HG03520 (cell line): ENCODE data around the gene RNF44.
"Not testable (repeated sequence)": the region's sequence is repeated elsewhere in the genome, so short reads cannot be mapped to it uniquely, and the experiment has no call there.

Source experiments
- ATAC-seq: cut with Tn5 transposase; IDR thresholded peaks from one replicate; pipeline ENCODE4 v1.9.1; 2021; ENCODE audit warnings: mild to moderate bottlenecking, moderate library complexity; ENCODE audit not compliant: unreplicated experiment

The RNF44 gene

DNA sequence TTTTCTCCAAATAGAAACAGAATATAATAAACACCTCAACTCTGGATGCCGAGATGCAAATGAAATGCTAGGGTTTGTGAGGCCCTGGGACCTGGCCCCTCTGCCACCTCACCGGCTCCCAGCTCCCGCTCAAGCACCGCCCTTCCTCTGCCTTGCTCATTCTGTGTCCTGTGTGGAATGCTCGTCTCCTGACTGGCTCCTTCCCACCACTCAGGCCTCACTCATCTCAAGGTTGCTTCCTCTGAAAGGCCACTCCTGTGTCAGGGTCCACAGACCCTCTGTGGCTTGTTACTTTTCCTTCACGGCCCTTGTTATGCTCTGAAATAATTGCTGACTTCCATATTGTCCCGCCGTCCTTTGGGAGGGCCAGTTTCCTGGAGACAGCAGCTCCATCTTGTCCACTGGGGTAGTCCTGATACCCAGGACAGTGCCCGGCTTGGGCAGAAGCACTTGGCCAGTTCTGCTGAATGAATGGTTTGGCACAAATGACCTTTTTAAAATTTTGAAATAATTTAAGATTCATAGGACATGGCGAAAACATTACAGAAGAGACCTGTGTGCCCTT is 15.4 kb downstream of the RNF44 start:
- ATAC-seq = no peak

- ATAC-seq = no peak
Observed at GRCh38 chr5:176521286-176521685, 15.9 kb downstream of the RNF44 start.

GRCh38 chr5:176519810-176520720 is 17.1 kb downstream of the RNF44 start:
- no peak for ATAC-seq

GRCh38 chr5:176517053-176517661 is 20.0 kb downstream of the RNF44 start:
- no peak for ATAC-seq

DNA sequence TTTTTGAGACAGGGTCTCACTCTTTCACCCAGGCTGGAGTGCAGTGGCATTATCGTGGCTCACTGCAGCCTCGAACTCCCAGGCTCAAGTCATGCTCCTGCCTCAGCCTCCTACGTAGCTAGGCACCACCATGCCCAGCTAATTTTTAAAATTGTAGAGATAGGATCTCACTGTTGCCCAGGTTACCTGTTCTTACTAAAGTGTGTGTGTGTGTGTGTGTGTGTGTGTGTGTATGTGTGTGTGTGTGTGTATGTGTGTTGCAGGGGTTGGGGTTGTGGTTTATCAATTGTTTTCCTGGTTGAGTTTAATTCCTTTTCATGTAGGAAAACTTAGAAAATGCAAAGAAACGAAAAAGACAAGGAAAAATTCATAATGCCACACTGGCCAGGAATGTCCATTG is 21.8 kb downstream of the RNF44 start:
- ATAC-seq = no peak

- ATAC-seq = no peak
Observed at GRCh38 chr5:176514244-176514950, 22.8 kb downstream of the RNF44 start.

GRCh38 chr5:176513788-176514187 is 23.4 kb downstream of the RNF44 start:
- ATAC-seq = no peak

GRCh38 chr5:176508603-176509002 is 28.6 kb downstream of the RNF44 start:
- no peak for ATAC-seq

- no peak for ATAC-seq
Observed at GRCh38 chr5:176507911-176508310, 29.3 kb downstream of the RNF44 start.

- ATAC-seq = no peak
Observed at GRCh38 chr5:176503496-176503895, 33.7 kb downstream of the RNF44 start.

GRCh38 chr5:176501333-176501732 is 35.9 kb downstream of the RNF44 start:
- ATAC-seq = no peak

GRCh38 chr5:176500511-176500910 is 36.7 kb downstream of the RNF44 start:
- no peak for ATAC-seq

DNA sequence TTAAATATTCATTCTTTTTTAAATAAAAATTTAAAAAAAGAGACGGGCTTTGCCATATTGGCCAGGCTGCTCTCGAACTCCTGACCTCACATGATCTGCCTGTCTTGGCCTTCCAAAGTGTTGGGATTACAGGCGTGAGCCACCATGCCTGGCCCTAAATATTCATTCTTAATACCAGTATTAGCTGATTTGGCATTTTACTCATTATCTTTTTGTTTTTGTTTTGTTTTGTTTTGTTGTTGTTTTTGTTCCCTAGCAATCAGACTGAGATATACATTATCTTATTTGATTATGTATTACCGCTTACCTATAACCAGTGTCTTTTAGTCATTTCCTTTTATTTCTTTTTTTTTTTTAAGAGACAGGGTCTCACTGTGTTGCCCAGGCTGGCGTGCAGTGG is 37.9 kb downstream of the RNF44 start:
- no peak for ATAC-seq

- no peak for ATAC-seq
Observed at GRCh38 chr5:176497852-176498251, 39.4 kb downstream of the RNF44 start.

- no peak for ATAC-seq
Observed at GRCh38 chr5:176492431-176492830, 44.8 kb downstream of the RNF44 start.

GRCh38 chr5:176491901-176492300 is 45.3 kb downstream of the RNF44 start:
- no peak for ATAC-seq

DNA sequence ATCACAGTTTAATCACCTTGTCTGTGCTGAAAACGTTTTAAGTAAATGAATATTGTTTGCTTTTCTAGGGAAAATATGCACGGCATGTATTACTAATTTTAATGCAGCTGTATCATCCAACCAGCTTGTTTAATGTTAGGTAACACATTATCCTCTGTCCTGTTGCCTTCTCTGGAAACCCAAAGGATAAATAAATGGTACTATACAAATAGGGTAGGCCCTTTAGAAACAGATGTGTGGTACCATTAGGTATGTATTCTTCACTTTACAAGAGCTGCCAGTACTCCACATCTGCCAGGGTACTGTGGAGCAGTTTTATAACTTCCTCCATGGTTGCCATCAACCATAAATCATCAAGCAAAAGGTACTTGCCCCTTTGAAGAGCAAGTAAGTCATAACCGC is 46.1 kb downstream of the RNF44 start:
- ATAC-seq = no peak

DNA sequence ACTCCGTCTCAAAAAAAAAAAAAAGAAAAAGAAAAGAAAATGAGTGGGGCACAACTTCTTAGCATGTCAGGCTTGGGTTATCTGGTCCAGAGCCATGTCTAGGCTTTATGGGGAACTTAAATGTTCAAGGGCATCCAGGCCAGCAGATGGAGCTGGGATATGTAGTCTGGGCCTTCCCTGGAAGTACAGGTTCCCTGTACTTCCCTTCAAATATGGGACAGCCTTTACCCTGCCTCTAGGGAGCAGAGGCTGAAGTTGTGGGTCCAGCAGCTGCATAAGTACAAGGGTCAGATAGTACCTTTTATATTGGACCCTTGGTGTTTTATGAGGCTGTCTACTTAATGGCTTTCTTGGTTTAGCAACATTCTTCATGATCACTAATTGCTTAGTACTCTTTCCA is 46.9 kb downstream of the RNF44 start:
- no peak for ATAC-seq

- ATAC-seq = no peak
Observed at GRCh38 chr5:176489077-176489476, 48.1 kb downstream of the RNF44 start.

GRCh38 chr5:176487160-176487559 is 50.0 kb downstream of the RNF44 start:
- not testable (repeated sequence) for ATAC-seq

DNA sequence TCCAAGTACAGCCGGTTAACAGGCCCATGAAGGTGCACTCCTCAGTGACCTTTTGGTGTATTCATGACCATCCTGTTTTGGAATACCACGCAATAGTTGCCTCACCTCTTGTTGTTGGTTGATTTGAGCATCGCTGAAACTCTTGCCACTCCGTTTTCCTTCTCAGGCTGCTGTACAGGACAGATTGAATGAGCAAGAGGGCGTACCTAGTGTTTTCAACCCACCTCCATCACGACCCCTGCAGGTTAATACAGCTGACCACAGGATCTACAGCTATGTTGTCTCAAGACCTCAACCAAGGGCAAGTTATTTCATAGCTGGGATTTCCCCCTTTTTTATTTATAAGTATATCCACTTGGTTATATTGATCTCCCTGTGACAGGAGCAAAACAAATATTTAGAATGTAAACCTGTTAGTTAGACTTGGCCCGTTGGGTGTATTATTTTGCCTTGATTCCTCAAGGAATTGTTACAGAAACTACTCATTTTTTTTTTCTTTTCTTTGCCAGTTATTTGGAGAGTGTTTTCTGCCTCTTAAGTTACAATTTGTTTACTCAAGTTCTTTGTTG is 50.9 kb downstream of the RNF44 start:
- no peak for ATAC-seq
